HG03575 (cell line): ENCODE measurements around the gene AGFG1.
"Not testable (repeated sequence)": the region's sequence is repeated elsewhere in the genome, so short reads cannot be mapped to it uniquely, and the experiment has no call there.

Experiments used
- ATAC-seq: cut with Tn5 transposase; IDR thresholded peaks from one replicate; pipeline ENCODE4 v1.9.1; 2021; ENCODE audit not compliant: unreplicated experiment, insufficient number of reproducible peaks, low FRiP score; ENCODE audit errors: extremely low read depth

The AGFG1 gene

GRCh38 chr2:227518278-227518865 is 46.4 kb downstream of the AGFG1 start:
- not testable (repeated sequence) for ATAC-seq

GRCh38 chr2:227521178-227521577 is 49.2 kb downstream of the AGFG1 start:
- ATAC-seq: not testable (repeated sequence)

- ATAC-seq: no peak
These were observed 52.7 kb downstream of the AGFG1 start for GRCh38 chr2:227524665-227525064.

GRCh38 chr2:227527351-227527750 is 55.4 kb downstream of the AGFG1 start:
- no peak for ATAC-seq

GRCh38 chr2:227528803-227529202 is 56.8 kb downstream of the AGFG1 start:
- ATAC-seq: no peak

- ATAC-seq: no peak
These were observed 57.9 kb downstream of the AGFG1 start for GRCh38 chr2:227529871-227530270.

GRCh38 chr2:227534714-227535113 is 62.8 kb downstream of the AGFG1 start:
- peak; percentile 53 for ATAC-seq

GRCh38 chr2:227536445-227536844 is 64.5 kb downstream of the AGFG1 start:
- no peak for ATAC-seq

- ATAC-seq: no peak
These were observed 67.6 kb downstream of the AGFG1 start for GRCh38 chr2:227539465-227539956.

- ATAC-seq: not testable (repeated sequence)
These were observed 68.4 kb downstream of the AGFG1 start for GRCh38 chr2:227540352-227540751.

- no peak for ATAC-seq
These were observed 74.0 kb downstream of the AGFG1 start for GRCh38 chr2:227545990-227546389.

GRCh38 chr2:227551836-227552235 is 79.9 kb downstream of the AGFG1 start:
- no peak for ATAC-seq

GRCh38 chr2:227562581-227562980 is 90.6 kb downstream of the AGFG1 start:
- ATAC-seq: no peak

GRCh38 chr2:227565080-227565479 is 93.1 kb downstream of the AGFG1 start:
- ATAC-seq: no peak

GRCh38 chr2:227566012-227566411 is 94.1 kb downstream of the AGFG1 start:
- ATAC-seq: no peak

- ATAC-seq: no peak
These were observed 96.9 kb downstream of the AGFG1 start for GRCh38 chr2:227568852-227569169.

- ATAC-seq: no peak
These were observed 98.7 kb downstream of the AGFG1 start for GRCh38 chr2:227570615-227571014.

GRCh38 chr2:227576110-227576509 is 104.2 kb downstream of the AGFG1 start:
- no peak for ATAC-seq

- no peak for ATAC-seq
These were observed 104.9 kb downstream of the AGFG1 start for GRCh38 chr2:227576812-227577211.

GRCh38 chr2:227577555-227577954 is 105.6 kb downstream of the AGFG1 start:
- ATAC-seq: no peak

- no peak for ATAC-seq
These were observed 106.7 kb downstream of the AGFG1 start for GRCh38 chr2:227578642-227579041.
